Liver (tissue), 3 donors: ENCODE results near the gene RMND5A.

Experiments
- FOXA1 ChIP-seq: IDR thresholded peaks from 2 replicates; pipeline ENCODE4 v1.6.1; 2016; ENCODE audit warnings: antibody characterized with exemption
- GABPA ChIP-seq, 2 donors: IDR thresholded peaks in 1 of 2; conservative IDR thresholded peaks in 1 of 2; 2 replicates each; pipeline ENCODE4 v1.6.1; 2016; ENCODE audit warnings: antibody characterized with exemption in 2 of 2, mild to moderate bottlenecking in 1 of 2, moderate library complexity in 1 of 2
- JUND ChIP-seq, 2 donors: IDR thresholded peaks; 2 replicates each; pipeline ENCODE4 v1.6.1; 2016; ENCODE audit warnings: antibody characterized with exemption in 2 of 2
- RAD21 ChIP-seq, 2 donors: IDR thresholded peaks; 2 replicates each; pipeline ENCODE4 v1.6.1; 2016; ENCODE audit warnings: antibody characterized with exemption in 2 of 2, mild to moderate bottlenecking in 2 of 2
- SP1 ChIP-seq: IDR thresholded peaks from 2 replicates; pipeline ENCODE4 v1.6.1; 2018; ENCODE audit warnings: antibody characterized with exemption, mild to moderate bottlenecking
- TAF1 ChIP-seq: conservative IDR thresholded peaks from 2 replicates; pipeline ENCODE4 v1.6.1; 2016; ENCODE audit warnings: antibody characterized with exemption, mild to moderate bottlenecking
- YY1 ChIP-seq: IDR thresholded peaks from 2 replicates; pipeline ENCODE4 v1.6.1; 2016; ENCODE audit warnings: antibody characterized with exemption, mild to moderate bottlenecking
- TF ChIP-seq, protein P1 (sequence below): fragments of 150-350 bp; IDR thresholded peaks from 2 replicates; pipeline ENCODE4 v1.5.1; 2017; ENCODE audit warnings: improper control_type of control experiment, low read depth, low read length; ENCODE audit not compliant: missing input control
- TF ChIP-seq, protein P2 (sequence below): IDR thresholded peaks from 2 replicates; pipeline ENCODE4 v1.6.1; 2016; ENCODE audit warnings: antibody characterized with exemption
- TF ChIP-seq, protein P3 (sequence below): IDR thresholded peaks from 2 replicates; pipeline ENCODE4 v1.6.1; 2016; ENCODE audit warnings: antibody characterized with exemption
- TF ChIP-seq, protein P4 (sequence below): IDR thresholded peaks from 2 replicates; pipeline ENCODE4 v1.6.1; 2016; ENCODE audit warnings: antibody characterized with exemption
- donor health status: healthy.
- donor health status: healthy.

DNA sequence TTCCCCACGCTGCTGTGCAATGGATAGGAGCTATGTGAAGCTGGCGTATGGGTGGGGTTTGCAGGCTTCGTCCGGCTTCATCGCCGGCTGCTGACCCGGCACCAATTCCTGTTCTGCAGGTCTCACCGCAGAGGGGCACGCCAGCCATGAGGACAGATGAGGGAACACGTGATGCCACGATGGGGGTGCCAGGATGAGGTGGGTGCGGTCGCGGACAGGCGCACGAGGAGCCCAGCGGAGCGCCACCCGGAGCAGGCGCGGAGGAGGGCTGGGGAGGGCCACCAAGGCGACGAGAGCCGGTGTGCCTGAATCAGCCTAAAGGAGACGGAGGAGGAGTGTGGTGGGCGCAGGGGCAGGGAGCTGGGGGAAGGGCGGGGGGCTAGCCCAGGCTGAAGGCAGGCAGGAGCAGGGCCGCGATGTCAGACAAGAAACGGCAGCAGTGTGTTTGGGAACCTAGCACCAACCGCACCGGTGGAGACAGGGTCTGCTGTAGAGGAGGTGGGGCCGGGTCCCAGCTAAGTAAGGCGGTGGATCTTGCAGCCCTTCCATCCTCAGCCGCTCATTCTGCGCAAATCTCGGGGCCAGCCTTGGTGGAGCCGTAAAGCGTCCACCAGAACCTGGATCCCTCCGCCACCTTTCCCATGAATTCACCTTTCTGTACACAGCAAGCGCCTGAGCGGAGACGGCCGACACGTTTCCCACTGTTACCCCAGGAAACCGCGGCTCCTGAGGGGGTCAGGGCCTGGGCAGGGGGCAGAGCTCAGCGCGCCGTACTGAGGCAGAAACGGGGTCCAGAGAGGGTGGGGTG lies 87.6 kb downstream of the RMND5A start:
- TF ChIP-seq, protein P1, sequence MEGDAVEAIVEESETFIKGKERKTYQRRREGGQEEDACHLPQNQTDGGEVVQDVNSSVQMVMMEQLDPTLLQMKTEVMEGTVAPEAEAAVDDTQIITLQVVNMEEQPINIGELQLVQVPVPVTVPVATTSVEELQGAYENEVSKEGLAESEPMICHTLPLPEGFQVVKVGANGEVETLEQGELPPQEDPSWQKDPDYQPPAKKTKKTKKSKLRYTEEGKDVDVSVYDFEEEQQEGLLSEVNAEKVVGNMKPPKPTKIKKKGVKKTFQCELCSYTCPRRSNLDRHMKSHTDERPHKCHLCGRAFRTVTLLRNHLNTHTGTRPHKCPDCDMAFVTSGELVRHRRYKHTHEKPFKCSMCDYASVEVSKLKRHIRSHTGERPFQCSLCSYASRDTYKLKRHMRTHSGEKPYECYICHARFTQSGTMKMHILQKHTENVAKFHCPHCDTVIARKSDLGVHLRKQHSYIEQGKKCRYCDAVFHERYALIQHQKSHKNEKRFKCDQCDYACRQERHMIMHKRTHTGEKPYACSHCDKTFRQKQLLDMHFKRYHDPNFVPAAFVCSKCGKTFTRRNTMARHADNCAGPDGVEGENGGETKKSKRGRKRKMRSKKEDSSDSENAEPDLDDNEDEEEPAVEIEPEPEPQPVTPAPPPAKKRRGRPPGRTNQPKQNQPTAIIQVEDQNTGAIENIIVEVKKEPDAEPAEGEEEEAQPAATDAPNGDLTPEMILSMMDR = no peak
- TF ChIP-seq, protein P2, sequence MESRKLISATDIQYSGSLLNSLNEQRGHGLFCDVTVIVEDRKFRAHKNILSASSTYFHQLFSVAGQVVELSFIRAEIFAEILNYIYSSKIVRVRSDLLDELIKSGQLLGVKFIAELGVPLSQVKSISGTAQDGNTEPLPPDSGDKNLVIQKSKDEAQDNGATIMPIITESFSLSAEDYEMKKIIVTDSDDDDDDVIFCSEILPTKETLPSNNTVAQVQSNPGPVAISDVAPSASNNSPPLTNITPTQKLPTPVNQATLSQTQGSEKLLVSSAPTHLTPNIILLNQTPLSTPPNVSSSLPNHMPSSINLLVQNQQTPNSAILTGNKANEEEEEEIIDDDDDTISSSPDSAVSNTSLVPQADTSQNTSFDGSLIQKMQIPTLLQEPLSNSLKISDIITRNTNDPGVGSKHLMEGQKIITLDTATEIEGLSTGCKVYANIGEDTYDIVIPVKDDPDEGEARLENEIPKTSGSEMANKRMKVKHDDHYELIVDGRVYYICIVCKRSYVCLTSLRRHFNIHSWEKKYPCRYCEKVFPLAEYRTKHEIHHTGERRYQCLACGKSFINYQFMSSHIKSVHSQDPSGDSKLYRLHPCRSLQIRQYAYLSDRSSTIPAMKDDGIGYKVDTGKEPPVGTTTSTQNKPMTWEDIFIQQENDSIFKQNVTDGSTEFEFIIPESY = no peak
- TF ChIP-seq TAF1 (no peak), RAD21 (IDR thresholded peaks at IDR 0.05) (no peak), JUND (IDR thresholded peaks at IDR 0.05) (no peak), YY1 (no peak), SP1 (no peak), GABPA (IDR thresholded peaks at IDR 0.05 in 1 of 2, conservative IDR thresholded peaks at IDR 0.05 in 1 of 2) (no peak), FOXA1 (no peak)
- TF ChIP-seq, protein P3, sequence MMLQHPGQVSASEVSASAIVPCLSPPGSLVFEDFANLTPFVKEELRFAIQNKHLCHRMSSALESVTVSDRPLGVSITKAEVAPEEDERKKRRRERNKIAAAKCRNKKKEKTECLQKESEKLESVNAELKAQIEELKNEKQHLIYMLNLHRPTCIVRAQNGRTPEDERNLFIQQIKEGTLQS = no peak
- TF ChIP-seq, protein P4, sequence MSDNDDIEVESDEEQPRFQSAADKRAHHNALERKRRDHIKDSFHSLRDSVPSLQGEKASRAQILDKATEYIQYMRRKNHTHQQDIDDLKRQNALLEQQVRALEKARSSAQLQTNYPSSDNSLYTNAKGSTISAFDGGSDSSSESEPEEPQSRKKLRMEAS = no peak
